ENCODE measurements around the gene IGHMBP2. TPM values are rescaled to one million over a fixed set of nuclear protein-coding genes. Genes with fewer than 3 reads are reported as not detected.

The IGHMBP2 gene
- total and polyA plus RNA-seq, 2 experiments from 2014 or later, result 14.3 to 27.7 TPM

DNA sequence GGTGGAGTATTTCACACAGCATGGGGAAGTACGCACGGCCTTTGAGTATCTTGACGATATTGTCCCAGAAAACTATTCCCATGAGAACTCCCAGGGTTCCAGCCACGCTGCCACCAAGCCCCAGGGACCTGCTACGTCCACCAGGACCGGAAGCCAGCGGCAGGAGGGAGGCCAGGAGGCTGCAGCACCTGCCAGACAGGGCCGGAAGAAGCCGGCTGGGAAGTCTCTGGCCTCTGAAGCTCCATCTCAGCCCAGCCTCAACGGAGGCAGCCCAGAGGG lies 32.6 kb downstream of the IGHMBP2 start (continued):
- TF ChIP-seq ZNF462 (CRISPR knock-in tag; IDR thresholded peaks at IDR 0.05) (no peak), JUNB (IDR thresholded peaks at IDR 0.05; ENCODE audit: unreplicated experiment) (no peak), CREB1 (CRISPR knock-in tag; IDR thresholded peaks at IDR 0.05; ENCODE audit: low read depth) (no peak), EZH2phosphoT487 (IDR thresholded peaks at IDR 0.05; ENCODE audit: unreplicated experiment) (no peak), ETS1 (IDR thresholded peaks at IDR 0.05) (no peak), EZH2 (IDR thresholded peaks at IDR 0.05; ENCODE audit: low read depth, unreplicated experiment) (no peak), POLR2AphosphoS5 (IDR thresholded peaks at IDR 0.05; ENCODE audit: low read depth) (no peak), NANOG (IDR thresholded peaks at IDR 0.05; ENCODE audit: borderline replicate concordance) (no peak)
